Lung (tissue), 12 donors: Measurements from ENCODE around the gene PLCG1. TPM values are rescaled to one million over a fixed set of nuclear protein-coding genes. Genes with fewer than 3 reads are reported as not detected.

Experiments
- ATAC-seq: fragments of 200-7000 bp; cut with Tn5 transposase; one replicate; pipeline ENCODE4 v1.9.1; 2020; ENCODE audit warnings: moderate number of reproducible peaks; ENCODE audit not compliant: insufficient read depth, low FRiP score
- DNase-seq, 3 donors: peaks; one replicate each; pipeline ENCODE4 v3.0.0-alpha.2; 2013 to 2017
- H3K27ac ChIP-seq, 2 donors: one replicate each; pipeline ENCODE4 v1.5.1; 2013; ENCODE audit warnings: mild to moderate bottlenecking in 2 of 2, moderate library complexity in 2 of 2, control low read depth in 1 of 2, inconsistent platforms in 1 of 2, low read depth in 1 of 2, low read length in 1 of 2
- H3K27me3 ChIP-seq, 3 donors: one replicate each; pipeline ENCODE4 v1.5.1; 2013; ENCODE audit warnings: low read length in 2 of 3; ENCODE audit not compliant: control insufficient read depth in 3 of 3, insufficient read depth in 3 of 3
- H3K36me3 ChIP-seq, 4 donors: one replicate each; pipeline ENCODE4 v1.5.1; 2013; ENCODE audit warnings: low read length in 4 of 4, mild to moderate bottlenecking in 1 of 4, moderate library complexity in 1 of 4; ENCODE audit not compliant: control insufficient read depth in 4 of 4, insufficient read depth in 4 of 4
- H3K4me1 ChIP-seq, 5 donors: one replicate each; pipeline ENCODE4 v1.5.1; 2013; ENCODE audit warnings: low read length in 5 of 5, mild to moderate bottlenecking in 2 of 5, moderate library complexity in 1 of 5; ENCODE audit not compliant: control insufficient read depth in 5 of 5, insufficient read depth in 5 of 5
- H3K4me3 ChIP-seq: one replicate; pipeline ENCODE4 v1.5.1; 2013; ENCODE audit warnings: mild to moderate bottlenecking, control low read depth, moderate library complexity
- H3K9ac ChIP-seq, 2 donors: one replicate each; pipeline ENCODE4 v1.5.1; 2013; ENCODE audit warnings: low read length in 2 of 2, control low read depth in 1 of 2; ENCODE audit not compliant: insufficient read depth in 1 of 2
- H3K9me3 ChIP-seq, 4 donors: one replicate each; pipeline ENCODE4 v1.5.1; 2013; ENCODE audit warnings: low read length in 3 of 4, mild to moderate bottlenecking in 1 of 4, moderate library complexity in 1 of 4; ENCODE audit not compliant: control insufficient read depth in 4 of 4, insufficient read depth in 3 of 4
- WGBS, 2 donors: extraction: QIAGEN DNeasy Blood & Tissue Kit; methylation state at CpG; one replicate each; pipeline ENCODE4 v1.1.7; 2013; 5-methylcytosine and 5-hydroxymethylcytosine counted together
- polyA plus RNA-seq, 2 donors: library from polyadenylated mRNA; stranded (reverse); fragments of 200-250 nt; gene quantifications; one replicate each; pipeline ENCODE4 v1.2.1, GENCODE V29; 2013
- total RNA-seq, 2 donors: library from RNA; depleted of rRNA in 1 of 2; stranded (reverse); fragments of >200 nt in 1 of 2; gene quantifications; one replicate each; pipeline ENCODE4 v1.2.1, GENCODE V29; 2014 to 2021
- TF ChIP-seq, protein P1 (sequence below): IDR thresholded peaks from 2 replicates; pipeline ENCODE4 v1.5.1; 2012; ENCODE audit warnings: mild to moderate bottlenecking; ENCODE audit errors: control extremely low read depth, extremely low read depth
- donor health status: control.
- donor health status: control.
- donor health status: Bipolar disorder and iron deficiency.
- donor health status: healthy.
- donor health status: DM: yes; HTN: yes; CAD: no.

Gene PLCG1
- total and polyA plus RNA-seq, 4 donors = 29.6 to 154 (median 67.1) TPM

DNA sequence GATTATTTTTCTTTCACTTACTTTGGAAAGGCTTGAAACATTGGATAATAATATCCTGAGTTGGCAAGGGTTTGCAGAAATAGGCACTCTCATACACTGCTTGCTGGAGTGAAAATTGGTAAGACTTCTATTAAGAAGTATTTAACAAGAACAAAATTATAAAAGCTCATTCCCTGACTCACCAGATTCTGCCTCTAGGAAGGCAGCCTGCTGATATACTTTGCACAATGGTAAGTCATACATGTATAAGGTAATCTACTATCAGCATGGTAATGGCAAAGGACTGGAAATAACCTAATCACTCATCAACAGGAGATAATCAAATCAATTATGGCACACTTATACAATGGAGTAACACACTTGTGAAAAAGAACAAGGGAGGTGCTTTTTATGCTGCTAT is 85.8 kb downstream of the PLCG1 start:
- Histone ChIP-seq H3K36me3 (peaks cover 0 to 1% (median 0%) of the 10 kb centered on the region in 4 donors), H3K9me3 (no peaks in the 10 kb centered on the region), H3K4me1 (peaks cover 0 to 16% (median 7%) of the 10 kb centered on the region in 5 donors), H3K27me3 (no peaks in the 10 kb centered on the region), H3K9ac (no peak overlapping the region), H3K27ac (no peak overlapping the region), H3K4me3 (no peak overlapping the region)
- no peak for ATAC-seq
- TF ChIP-seq, protein P1, sequence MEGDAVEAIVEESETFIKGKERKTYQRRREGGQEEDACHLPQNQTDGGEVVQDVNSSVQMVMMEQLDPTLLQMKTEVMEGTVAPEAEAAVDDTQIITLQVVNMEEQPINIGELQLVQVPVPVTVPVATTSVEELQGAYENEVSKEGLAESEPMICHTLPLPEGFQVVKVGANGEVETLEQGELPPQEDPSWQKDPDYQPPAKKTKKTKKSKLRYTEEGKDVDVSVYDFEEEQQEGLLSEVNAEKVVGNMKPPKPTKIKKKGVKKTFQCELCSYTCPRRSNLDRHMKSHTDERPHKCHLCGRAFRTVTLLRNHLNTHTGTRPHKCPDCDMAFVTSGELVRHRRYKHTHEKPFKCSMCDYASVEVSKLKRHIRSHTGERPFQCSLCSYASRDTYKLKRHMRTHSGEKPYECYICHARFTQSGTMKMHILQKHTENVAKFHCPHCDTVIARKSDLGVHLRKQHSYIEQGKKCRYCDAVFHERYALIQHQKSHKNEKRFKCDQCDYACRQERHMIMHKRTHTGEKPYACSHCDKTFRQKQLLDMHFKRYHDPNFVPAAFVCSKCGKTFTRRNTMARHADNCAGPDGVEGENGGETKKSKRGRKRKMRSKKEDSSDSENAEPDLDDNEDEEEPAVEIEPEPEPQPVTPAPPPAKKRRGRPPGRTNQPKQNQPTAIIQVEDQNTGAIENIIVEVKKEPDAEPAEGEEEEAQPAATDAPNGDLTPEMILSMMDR = no peak
- DNase-seq = no peak

DNA sequence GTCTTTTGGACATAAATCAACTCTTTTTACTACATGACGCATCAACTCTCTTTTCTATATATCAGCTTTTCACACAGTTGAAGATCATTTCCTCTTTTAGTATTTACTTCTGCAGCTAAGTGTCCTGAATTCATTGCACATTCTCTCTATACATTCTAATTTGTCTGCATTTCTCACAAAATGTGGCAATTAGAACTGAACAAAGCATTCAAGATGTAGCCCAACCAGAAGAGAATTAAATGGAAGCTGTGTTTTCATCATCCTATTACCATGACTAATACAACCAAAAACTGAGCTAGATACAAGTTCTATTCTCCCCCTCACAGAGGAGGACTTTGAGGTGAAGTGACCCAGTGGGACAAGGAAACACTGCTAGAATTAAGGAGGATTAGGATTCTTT is 86.9 kb downstream of the PLCG1 start:
- peaks cover 0 to 16% (median 7%) of the 10 kb centered on the region in 5 donors for H3K4me1 ChIP-seq
- TF ChIP-seq, protein P1 = no peak
- no peak overlapping the region for H3K9ac ChIP-seq
- DNase-seq = no peak
- no peaks in the 10 kb centered on the region for H3K9me3 ChIP-seq
- WGBS, 2 donors = 84 to 88% methylated on average over 1 of the region's 1 CpG
- no peak overlapping the region for H3K4me3 ChIP-seq
- no peaks in the 10 kb centered on the region for H3K27me3 ChIP-seq
- H3K36me3 ChIP-seq = peaks cover 0 to 1% (median 0%) of the 10 kb centered on the region in 4 donors
- ATAC-seq = no peak
- H3K27ac ChIP-seq = no peak overlapping the region

DNA sequence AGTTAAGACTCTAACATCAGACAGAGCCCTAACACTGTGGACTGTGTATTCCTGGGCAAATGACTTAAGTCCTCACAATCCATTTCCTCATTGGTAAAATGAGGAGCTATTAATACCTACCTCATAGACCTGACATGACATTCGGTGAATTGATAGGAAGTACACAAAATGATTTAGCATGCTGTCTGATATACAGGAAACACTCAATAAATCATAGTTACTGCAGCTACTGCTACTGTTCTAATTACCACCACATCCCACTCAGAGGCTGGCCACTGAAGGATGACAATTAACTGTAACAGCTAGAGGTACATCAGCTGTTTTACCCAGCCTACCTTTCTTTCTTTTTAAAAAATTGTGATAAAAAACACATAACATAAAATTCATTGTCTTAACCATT is 87.7 kb downstream of the PLCG1 start:
- no peaks in the 10 kb centered on the region for H3K27me3 ChIP-seq
- H3K4me3 ChIP-seq = no peak overlapping the region
- H3K4me1 ChIP-seq = peaks cover 0 to 16% (median 7%) of the 10 kb centered on the region in 5 donors
- no peaks in the 10 kb centered on the region for H3K36me3 ChIP-seq
- H3K9me3 ChIP-seq = no peaks in the 10 kb centered on the region
- DNase-seq = peak in 1 of 3 donors; percentile 12
- ATAC-seq = no peak
- H3K9ac ChIP-seq = no peak overlapping the region
- TF ChIP-seq, protein P1 = no peak
- no peak overlapping the region for H3K27ac ChIP-seq
- WGBS, 2 donors = 21 to 49% methylated on average over 1 of the region's 1 CpG

DNA sequence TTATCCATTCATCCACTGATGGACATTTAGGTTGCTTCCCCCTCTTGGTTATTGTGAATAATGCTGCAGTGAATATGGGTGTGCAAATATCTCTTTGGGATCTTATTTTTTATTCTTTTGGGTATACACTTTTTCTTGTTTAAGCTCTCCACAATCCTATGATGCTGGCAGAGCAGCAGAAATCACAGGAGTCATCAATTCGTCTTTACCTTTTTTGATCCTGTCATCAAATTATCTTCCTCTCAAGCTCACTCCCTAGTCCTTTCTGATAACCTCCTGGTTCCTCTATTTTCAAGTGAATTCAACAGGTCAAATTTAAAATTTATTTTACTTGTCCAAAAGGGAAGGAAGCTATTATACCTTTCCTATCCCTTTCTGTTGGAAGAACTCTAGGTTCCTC is 89.1 kb downstream of the PLCG1 start:
- Histone ChIP-seq H3K9me3 (no peaks in the 10 kb centered on the region), H3K4me3 (no peak overlapping the region), H3K27ac (no peak overlapping the region), H3K36me3 (no peaks in the 10 kb centered on the region), H3K4me1 (peaks cover 0 to 12% (median 6%) of the 10 kb centered on the region in 5 donors), H3K27me3 (no peaks in the 10 kb centered on the region), H3K9ac (no peak overlapping the region)
- DNase-seq (no peak), ATAC-seq (no peak)
- TF ChIP-seq, protein P1 = no peak
- WGBS, 2 donors = 86 to 100% methylated on average over 1 of the region's 1 CpG
